IPS-11a (cell line): ENCODE results near the gene FKBP8.

Experiments
- H3K4me3 ChIP-seq: one replicate; pipeline ENCODE4 v1.5.1; 2013; ENCODE audit warnings: low read depth, low read length, control low read depth

FKBP8 gene

DNA sequence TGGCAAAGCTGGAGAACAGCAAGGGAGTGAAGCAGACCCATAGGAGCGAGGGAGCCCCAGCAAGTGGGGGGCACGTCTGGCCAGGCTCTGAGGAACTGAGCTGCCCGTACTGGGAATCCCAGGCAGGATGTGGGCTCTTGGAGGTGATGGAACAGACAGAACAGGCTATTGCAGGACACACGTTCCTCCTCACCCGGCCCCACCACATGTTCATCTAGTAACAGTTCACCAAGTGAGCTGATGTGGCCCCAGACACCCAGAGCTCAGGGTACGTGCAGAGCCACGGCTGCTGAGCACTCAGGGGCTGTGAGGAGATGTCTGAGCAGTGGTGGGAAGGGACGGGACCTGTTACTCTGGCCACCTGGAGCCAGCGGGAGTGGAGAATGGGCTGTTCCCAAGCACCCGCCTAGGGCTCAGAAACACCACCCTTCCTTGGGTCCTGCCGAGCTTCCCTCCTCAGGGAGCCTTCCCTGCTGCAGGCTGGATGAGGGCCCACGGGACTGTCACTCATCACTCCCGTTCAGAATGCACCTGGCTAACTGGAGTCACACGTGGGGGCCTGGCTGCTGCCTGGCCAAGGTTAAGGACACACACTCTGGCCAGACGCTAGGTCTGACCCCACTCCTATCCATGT is 39.9 kb downstream of the FKBP8 start:
- H3K4me3 ChIP-seq, result no peak overlapping the region

DNA sequence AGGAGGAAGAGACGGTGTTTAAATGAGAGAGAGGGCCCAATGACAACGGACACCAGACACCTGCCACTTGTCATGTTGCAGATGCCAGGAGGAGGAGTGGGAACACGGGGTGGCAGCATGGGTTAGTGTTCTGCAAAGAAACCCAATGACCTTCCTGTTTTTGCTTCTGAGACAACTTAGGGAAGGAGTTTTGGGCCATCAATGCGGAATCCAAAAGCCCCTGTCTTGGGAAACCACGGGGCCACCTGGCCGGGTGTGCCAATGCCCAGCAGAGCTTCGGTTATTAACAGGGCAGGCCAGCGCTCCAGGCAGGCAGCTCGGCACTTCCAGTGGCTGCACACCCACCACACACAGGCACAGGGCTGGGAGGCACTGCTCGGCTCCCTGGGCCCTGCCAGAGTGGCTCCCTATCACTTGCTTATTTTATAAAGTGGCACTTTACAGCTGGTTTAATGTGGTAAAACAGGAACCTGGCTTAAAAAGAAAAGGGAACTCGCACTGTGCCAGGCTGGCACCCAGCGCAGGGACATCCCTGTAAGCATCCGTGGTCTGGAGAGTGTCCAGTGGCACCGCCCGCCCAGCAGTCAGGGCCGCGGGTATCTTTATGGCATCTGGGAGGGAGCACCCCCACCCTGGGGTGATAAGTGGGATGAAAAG is 40.6 kb downstream of the FKBP8 start:
- no peak overlapping the region for H3K4me3 ChIP-seq

DNA sequence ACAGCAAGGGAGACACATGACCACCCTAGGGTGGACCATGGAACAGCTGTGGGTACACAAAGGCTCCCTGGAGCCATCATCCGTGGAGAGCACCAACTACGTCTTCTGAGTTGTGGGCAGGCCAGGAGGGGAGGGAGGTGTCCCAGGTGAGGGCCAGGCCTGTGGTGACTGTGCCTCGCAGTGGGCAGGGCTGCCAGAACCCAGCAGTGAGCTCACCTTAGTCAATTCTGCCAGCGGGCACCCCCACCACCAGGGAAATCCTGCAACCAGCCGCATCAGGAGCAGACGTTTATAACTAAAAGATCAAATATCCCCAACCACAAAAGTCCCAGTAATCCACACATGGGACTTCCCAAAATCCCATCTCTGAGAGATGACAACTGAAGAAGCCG is 41.1 kb downstream of the FKBP8 start:
- H3K4me3 ChIP-seq, result no peak overlapping the region

DNA sequence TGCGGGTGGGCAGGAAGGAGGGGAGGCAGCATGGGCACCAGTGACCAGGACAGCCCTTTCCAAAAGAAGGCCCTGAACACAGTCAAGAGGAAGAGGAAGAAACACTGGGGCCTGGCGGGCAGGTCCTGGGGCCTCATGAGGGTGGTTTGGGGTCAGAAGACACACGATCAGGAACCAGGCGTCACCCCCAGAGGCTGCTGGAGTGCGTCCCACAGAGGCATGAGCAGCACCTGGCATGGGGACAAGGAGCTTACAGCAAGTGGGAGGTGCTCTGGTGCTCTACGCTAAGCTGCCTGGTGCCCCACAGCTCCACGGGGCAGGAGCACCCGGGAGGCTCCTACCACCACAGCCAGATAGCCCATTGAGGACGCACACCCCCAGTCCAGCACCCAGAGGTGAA is 41.5 kb downstream of the FKBP8 start:
- no peak overlapping the region for H3K4me3 ChIP-seq

DNA sequence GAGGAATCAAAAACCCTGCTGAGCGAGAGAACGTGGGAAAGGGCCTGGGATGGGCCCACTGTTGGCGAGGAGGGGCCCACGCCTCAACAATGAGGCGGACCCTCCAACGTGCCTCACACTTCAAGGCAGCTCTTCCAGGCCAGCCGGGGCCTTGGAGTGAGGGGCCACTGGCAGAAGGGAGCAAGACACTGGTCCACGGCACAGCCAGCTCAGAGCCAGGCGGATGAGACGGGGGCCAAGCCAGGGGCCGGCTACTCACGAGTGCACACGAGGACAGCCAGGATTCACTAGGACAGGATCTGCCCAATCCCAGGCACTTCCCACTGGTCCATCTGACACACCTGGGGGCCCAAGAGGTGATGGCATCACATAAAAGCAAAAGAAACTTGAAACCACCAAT is 42.0 kb downstream of the FKBP8 start:
- H3K4me3 ChIP-seq, result no peak overlapping the region

DNA sequence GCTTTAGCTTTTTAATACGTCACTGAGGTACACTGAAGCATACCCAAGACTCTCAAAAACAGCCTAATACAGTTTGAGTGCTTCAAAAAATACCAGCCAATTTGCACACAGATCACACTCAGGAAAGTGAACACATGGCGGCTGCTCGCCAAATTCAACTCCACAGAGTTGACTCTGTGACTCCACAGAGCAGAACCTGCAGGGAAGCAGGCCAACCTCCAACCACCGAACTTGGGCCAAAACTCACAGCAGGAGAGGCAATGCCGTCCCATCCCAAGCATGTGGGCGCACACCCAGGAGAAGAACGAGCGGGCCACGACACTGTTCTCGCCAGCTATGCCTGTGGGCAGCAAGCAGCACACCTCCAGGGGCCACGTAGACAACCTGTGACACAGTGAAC is 42.6 kb downstream of the FKBP8 start:
- no peak overlapping the region for H3K4me3 ChIP-seq

DNA sequence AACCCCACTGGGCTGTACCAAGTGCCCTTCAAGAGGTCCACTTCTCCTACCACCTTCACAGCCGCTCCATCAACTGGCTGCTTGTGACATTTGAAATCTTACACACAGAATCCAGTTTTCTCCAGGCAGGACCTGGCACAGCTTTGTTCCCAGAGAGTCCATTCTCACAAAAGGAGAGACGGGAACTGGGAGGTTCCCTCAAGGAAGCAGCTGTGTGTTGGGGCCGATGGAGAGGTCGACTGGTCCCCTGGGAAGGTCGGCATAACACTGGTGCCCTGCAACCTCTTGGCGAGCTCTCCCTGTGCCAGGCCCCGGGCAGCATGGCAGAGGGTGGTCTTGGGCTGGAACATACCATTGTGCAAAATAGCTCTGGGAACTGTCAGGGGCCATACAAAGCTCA is 43.0 kb downstream of the FKBP8 start:
- no peak overlapping the region for H3K4me3 ChIP-seq

DNA sequence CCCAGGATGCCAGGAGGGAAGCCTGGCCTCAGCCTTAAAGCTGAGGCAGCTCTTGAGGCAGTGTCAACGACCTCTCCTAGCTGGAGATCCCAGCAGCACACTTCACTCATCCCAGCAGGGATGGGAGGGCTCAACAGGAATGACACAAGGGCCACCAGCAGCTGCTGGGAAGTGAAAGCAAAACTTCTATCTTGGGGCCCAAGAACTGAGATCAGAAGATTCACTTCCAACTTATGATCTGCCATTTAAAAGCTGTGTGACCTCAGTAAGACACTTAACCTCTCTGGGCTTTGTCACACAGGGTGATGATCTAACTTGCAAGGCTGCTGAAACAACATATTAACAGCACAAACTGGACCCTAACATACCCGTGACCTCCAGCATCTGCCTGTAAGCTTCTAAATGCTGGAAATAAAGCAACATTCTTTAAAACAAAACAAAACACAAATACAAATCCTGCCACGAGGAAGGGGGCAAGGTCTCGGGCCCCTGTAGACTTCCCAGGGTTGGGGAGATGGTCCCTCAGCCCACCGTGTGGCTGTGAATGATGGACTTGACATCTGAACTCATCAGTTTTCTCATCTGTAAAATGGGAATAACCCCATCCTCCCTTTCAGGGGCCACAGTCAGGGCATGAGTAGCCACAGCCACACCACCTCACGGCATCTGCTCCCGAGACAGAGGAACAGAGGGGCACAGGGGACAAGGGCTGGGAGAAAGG is 44.2 kb downstream of the FKBP8 start:
- H3K4me3 ChIP-seq, result no peak overlapping the region

DNA sequence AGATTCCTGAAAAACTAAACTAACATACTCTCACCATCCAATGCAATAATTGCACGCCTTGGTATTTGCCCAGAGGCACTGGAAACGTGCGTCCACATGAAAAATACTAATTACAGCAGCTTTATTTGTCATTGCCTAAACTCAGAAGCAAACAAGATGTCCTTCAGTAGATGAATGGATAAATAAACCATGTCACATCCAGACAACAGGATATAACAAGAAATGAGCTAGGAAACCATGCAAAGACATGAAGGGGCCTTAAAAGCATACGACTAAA is 46.5 kb downstream of the FKBP8 start:
- no peak overlapping the region for H3K4me3 ChIP-seq

DNA sequence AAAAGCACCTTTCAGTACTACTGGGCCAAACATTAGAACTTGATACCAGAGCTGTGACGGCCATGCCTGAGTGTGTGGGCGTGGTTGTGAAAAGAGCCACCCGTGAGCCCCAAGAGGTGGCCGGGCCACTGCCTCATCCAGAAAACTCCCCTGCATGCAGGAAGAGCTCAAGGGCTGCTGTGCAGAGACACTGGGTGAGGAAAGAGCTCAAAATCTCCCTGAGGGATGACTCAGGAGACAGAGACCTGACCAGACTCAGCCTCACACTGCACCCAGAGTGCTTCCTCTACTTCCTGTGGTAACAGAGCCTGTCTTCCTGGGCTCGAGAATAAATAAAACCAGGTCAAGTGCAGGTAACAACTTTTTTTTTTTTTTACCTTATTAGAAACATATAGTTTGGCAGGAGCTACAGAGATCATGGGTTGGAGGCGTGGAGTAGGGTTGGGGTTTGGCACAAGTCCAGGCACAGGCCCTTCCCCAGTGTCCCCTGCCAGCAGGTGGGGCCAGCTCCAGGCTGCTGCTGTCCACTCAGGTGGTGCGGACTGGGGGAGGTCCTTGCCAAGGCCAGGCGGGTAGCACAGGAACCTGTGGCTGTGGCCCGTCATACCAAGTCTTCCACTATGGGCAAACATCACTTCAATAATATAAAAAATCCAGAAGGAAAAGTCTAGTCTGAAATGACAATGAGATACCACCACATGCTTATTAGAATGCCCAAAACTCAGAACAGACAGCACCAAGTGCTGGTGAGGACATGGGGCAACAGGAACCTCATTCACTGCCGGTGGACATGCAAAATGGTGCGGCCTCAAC is 47.0 kb downstream of the FKBP8 start:
- no peak overlapping the region for H3K4me3 ChIP-seq

DNA sequence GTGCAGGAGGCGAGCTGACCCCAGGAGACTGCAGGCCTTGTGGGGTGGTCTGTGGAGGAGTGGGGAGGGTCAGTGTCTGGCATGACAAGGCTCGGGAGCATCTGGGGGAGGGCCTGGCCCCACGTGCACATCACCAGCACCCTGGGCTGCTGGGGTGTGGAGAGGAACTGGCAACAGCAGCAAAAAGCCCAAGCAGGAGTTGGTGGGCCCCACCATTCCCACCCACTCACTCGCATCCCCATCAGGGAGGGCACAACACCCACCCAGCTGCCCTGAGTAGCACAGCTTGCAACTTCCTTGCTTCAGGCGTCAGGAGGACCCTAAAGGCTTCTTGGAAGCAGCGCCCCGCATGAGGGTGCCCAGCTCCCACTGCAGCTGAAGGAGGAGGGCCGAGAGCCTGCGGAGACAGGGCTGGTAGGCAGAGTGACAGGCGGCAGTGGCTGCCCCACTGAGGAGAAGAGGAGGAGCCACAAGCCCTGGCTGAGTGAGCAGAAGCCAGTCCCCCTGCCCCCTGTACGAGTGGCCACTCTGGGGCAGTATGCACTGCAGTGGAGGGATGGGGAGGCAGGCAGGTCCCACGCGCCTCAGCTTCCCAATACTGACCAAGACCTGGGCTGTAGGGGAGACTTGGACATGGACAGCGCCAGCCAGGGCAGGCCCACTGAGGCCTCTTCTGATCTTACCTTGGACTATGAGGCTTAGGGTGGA is 48.0 kb downstream of the FKBP8 start:
- no peak overlapping the region for H3K4me3 ChIP-seq

DNA sequence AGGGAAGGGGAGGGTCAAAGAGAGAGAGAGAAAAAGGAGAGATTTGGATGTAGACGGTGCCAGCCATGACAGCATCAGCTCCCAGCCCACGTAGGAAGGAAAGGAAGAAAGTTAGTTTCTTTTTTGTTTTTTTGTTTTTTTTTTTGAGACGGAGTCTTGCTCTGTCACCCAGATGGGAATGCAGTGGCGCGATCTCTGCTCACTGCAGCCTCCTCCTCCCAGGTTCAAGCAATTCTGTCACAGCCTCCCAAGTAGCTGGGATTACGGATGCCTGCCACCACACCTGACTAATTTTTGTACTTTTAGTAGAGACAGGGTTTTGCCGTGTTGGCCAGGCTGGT is 49.1 kb downstream of the FKBP8 start:
- no peak overlapping the region for H3K4me3 ChIP-seq

DNA sequence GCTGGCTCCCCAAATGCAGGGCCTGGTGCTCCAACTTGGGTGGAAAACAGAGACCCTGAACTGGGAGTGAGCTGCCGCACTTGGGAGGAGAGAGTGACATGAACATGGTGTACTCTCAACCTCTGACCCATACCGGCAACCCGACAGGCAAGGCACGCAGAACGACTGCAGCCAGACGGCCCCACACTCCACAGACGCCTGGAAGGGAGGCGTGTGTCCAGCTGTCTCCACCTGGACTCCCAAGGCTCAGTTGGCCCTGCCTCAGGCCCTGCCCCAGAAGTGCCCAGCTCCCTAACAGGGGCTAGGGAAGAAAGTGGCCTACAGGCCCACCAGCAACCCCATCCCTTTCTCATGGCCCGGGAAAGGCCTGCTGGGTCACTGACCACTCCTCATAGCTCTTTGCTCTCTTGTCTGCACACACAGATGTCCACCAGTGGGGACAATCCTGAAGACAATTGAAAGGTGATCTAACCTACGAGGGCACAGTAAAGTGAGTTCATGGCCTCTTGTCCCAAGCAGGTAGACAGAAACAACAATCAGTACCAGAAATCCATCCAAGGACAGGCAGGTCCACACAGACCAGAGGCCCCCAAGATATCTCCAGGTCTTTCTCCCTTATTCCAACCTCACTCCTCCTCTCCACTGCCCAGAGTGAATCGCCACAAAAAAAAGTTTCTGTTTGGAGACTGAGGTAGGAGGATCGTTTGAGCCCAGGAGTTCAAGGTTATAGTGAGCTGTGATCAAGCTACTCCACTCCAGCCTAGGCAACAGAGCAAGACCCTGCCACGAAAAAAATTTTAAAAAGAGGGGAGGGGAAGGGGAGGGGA is 49.7 kb downstream of the FKBP8 start:
- H3K4me3 ChIP-seq, result no peak overlapping the region

DNA sequence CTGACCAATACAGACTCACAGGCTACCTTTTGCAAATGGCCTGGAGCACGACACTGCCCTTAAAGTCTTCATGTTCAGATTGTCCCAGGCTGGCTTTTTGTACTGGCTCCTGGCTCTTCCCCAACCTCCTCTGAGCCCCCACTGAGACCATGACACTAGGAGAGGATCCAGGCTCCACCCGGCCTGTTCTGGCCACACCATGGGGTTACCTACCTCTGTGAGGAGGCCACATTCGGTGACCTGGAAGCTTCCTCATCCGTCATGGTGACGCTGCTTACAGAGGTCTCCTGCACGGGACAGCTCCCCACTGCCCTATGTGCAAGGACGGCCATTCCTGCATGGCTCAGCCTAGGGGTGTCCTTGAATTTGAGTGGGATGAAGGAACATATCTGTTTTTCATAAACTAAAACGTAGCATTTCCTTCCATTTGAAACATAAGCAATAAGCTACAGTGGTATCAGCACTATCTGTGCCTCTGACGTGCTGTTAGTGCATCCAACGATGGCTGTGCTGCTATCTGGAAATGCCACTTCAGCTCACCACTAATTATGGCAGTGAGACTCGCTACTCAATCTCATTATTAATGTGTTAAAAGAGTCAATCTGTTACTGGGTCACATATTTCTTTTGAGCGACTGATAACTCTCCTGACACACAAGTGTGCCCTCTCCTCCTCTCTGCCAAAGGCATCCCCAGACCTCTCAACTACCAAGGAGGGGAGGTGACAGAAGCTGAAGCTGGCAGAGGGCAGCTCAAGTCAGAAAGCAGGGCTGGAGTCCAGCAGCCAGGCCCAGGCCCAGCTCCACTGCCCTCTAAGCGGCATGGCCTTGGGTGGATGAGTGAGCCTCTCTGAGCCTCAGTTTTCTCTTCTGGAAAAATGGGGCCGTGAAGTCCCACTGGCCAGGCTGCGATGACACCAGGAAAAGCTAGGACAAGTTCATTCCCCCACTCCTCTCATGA is 51.1 kb downstream of the FKBP8 start:
- H3K4me3 ChIP-seq, result no peak overlapping the region

DNA sequence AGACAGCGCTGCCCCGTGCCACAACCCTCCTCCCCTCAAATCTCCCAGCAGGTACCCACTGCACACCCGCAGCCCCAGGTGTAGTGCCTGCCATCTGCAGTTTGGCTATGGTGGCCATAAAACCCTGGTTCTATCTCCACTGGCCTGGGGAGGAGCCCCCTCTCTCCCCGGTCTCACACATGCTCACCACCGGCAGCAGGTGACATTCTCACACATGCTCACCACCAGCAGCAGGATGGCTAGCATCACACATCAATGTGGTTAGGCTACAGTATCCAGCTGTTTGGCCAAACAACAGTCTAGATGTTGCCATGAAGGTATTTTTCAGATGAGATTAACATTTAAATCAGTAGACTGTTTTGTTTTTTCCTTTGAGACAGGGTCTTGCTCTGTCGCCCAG is 52.6 kb downstream of the FKBP8 start:
- H3K4me3 ChIP-seq, result no peak overlapping the region

DNA sequence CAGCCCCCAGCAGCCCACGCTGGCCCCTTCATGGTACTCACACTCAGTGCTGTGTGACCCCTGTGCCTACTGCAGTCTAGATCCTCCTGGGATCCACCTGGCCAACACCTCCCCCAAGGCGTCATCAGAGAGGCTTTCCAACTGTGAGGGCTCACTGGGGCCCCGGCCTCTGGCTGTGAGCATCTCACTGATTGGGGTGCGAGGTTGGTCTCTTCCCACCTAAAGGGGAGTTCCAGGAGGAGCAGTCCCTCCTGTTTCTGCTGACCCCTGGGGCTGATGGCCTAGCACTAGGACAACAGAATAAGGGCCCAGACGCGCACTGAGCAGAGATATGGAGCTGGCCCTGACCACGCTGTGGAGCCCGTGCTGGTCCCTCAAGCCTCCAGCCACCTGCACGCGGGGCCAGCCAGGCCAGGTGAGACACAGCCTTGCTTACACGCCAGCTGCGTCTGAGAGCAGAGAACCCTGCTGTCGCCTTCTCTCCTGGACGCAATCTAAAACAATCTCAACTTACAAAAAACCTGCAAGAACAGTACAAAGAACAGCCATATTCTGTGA is 53.7 kb downstream of the FKBP8 start:
- H3K4me3 ChIP-seq, result no peak overlapping the region

DNA sequence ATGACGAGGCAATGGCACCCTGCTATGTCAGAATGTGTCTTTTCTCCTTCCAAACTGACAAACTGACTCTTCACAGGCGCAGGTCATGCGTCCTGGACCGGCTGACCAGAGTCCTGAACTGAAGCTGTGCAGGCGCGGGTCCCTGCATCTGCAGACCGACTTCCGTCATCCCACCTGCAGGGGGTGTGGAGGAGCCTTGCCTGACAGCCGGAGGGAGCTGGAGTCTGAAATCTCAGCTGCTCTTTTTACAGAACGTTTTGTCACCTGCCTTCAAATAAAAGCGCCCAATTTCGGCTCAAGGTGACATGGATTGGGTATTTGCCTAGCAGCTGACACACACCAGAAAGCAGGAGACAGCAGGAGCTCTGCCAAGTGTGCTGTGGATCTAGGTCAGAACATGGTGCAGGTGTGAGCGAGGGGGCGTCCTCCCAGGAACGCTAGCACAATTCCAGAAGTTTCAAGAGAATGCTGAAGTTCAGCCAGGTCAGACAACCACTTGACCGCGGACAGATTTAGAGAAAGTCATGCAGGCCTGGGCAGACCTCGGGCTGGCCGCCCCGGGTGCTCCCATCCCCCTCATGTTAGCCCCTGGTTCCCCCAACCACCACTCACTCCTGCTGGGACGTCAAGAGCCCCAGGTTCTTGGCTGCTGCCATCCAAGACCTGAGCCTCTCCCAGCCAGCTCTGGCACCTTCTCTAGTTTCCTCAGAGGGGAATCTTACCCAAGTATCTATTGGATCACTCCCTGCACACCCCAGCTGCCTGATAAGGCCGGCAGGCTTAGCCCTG is 54.3 kb downstream of the FKBP8 start:
- no peak overlapping the region for H3K4me3 ChIP-seq

DNA sequence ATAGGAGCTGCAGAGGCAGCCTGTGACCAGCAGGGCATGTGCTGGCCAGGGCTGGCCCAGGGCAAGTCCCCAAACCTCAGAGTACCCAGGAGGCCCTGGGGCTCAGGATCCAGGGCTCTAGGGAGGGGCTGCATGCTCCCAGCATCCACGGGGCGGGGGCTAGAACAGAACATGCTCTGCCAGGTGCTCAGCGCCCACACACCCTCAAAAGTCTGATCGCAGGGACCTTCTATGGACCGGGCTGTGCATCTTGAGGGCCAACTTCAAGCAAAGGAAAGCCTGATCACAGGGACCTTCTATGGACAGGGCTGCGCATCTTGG is 55.0 kb downstream of the FKBP8 start:
- H3K4me3 ChIP-seq, result no peak overlapping the region
